Kidney tubule cell (primary cell): ENCODE data around the gene WDTC1.
"Not testable (repeated sequence)": the region's sequence is repeated elsewhere in the genome, so short reads cannot be mapped to it uniquely, and the experiment has no call there.

Experiments
- DNase-seq: peaks from one replicate; pipeline ENCODE4 v3.0.0-alpha.2; 2018; ENCODE audit warnings: low spot score

The WDTC1 gene

GRCh38 chr1:27253596-27253995 is 19.2 kb downstream of the WDTC1 start:
- DNase-seq, result no peak

- DNase-seq, result no peak
These were observed 20.7 kb downstream of the WDTC1 start for GRCh38 chr1:27255136-27255535.

- DNase-seq, result no peak
These were observed 22.7 kb downstream of the WDTC1 start for GRCh38 chr1:27257155-27257554.

GRCh38 chr1:27258598-27258997 is 24.2 kb downstream of the WDTC1 start:
- no peak for DNase-seq

- DNase-seq, result no peak
These were observed 32.7 kb downstream of the WDTC1 start for GRCh38 chr1:27267153-27267552.

- DNase-seq, result no peak
These were observed 34.8 kb downstream of the WDTC1 start for GRCh38 chr1:27269276-27269675.

- no peak for DNase-seq
These were observed 39.8 kb downstream of the WDTC1 start for GRCh38 chr1:27274204-27274603.

- DNase-seq, result no peak
These were observed 41.3 kb downstream of the WDTC1 start for GRCh38 chr1:27275696-27276095.

- peak; percentile 73 for DNase-seq
These were observed 50.2 kb downstream of the WDTC1 start for GRCh38 chr1:27284425-27285273.

- no peak for DNase-seq
These were observed 50.8 kb downstream of the WDTC1 start for GRCh38 chr1:27285274-27285660.

GRCh38 chr1:27285821-27286220 is 51.4 kb downstream of the WDTC1 start:
- not testable (repeated sequence) for DNase-seq

- not testable (repeated sequence) for DNase-seq
These were observed 54.7 kb downstream of the WDTC1 start for GRCh38 chr1:27289125-27289524.

GRCh38 chr1:27290581-27290980 is 56.1 kb downstream of the WDTC1 start:
- DNase-seq, result no peak

GRCh38 chr1:27292106-27292505 is 57.7 kb downstream of the WDTC1 start:
- peak; percentile 68 for DNase-seq

- no peak for DNase-seq
These were observed 59.5 kb downstream of the WDTC1 start for GRCh38 chr1:27293915-27294314.

- peak; percentile 52 for DNase-seq
These were observed 62.4 kb downstream of the WDTC1 start for GRCh38 chr1:27296773-27297291.

- no peak for DNase-seq
These were observed 63.5 kb downstream of the WDTC1 start for GRCh38 chr1:27297903-27298302.

- DNase-seq, result no peak
These were observed 64.4 kb downstream of the WDTC1 start for GRCh38 chr1:27298632-27299384.

GRCh38 chr1:27299385-27300271 is 65.2 kb downstream of the WDTC1 start:
- DNase-seq, result peak; percentile 82

- DNase-seq, result peak; percentile 83
These were observed 66.1 kb downstream of the WDTC1 start for GRCh38 chr1:27300341-27301051.

- no peak for DNase-seq
These were observed 66.6 kb downstream of the WDTC1 start for GRCh38 chr1:27301052-27301422.
